ENCODE data around the gene ZBTB9.

ZBTB9 gene

DNA sequence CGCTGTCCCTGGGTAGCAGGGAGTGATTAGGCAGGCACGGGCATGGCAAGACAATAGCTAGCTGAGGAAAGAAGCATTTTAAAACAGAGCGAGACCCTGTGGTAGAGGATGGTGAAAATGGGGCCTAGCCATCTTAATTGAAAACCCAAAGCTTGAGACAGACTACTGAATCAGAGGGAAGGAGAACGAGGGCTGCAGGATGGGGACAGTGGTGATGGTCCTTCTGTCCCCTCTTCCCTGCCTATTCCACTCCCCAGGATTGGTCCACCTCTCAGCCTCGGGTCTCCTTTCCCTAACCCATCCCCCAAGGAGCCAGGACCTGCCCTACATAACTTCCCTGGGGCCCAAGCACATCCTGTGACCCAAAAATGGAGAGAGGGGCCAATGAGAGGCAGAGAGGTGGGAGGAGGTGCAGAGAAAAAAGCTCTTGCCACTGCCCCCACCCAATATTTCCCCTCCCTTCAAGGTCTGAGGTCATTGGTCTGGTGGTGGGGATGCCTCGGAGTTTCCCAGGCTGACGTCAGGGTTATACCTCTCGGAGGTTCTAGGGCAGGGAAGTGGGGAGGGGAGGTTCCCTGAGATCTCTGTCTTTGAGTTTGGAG lies 35.6 kb upstream of the ZBTB9 start:
- peak in 1 of 2 donors; percentile 57 for DNase-seq (ENCODE audit: low read depth in 2 of 2)

DNA sequence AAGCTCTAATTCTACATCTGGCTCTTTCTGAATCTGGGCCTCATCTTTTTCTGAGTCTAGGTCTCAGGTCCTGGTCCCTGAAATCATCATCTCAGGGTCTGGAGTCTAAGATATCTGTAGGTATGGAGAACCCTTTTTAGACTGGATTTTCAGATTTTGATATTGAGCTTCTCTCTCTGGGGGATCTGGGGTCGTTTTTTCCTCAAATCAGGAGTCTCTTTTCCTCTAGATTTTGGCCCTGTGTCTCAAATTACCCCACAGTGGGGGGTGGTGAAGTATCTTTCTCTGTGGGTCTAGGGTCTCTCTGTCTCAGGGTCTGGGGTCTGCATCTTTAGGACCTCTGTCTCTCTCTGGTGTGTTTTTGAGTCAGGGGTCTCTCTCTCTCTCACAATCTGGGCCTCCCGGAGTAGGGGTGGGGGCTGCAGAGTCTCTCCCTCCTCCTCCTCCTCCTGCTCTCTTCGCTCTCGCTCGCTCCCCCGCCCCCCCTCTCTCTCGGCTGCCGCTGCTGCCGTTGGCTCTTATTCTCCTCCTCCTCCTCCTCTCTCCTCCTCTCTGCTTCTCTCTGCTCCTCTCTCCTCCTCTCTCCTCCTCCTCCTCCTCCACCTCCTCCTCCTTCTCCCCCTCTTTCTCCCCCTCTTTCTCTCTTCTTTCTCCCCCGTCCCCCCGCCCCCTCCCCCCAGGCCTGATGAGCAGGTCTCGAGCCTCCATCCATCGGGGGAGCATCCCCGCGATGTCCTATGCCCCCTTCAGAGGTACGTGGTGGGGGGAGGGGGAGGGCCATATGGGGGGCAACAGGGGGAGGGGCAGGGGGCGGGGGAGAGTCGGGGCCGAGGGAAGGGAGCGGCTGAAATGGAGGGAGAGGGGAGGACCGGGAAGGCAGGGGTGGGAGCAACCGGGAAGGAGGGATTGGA lies 34.5 kb upstream of the ZBTB9 start, which contains the start of gene SYNGAP1:
Gene SYNGAP1, plus strand, starts transcription at position 486 of the 911 bp plus-strand sequence. Its CDS starts 200 bp downstream, at position 686.
- DNase-seq (ENCODE audit: low read depth in 2 of 2): no peak

DNA sequence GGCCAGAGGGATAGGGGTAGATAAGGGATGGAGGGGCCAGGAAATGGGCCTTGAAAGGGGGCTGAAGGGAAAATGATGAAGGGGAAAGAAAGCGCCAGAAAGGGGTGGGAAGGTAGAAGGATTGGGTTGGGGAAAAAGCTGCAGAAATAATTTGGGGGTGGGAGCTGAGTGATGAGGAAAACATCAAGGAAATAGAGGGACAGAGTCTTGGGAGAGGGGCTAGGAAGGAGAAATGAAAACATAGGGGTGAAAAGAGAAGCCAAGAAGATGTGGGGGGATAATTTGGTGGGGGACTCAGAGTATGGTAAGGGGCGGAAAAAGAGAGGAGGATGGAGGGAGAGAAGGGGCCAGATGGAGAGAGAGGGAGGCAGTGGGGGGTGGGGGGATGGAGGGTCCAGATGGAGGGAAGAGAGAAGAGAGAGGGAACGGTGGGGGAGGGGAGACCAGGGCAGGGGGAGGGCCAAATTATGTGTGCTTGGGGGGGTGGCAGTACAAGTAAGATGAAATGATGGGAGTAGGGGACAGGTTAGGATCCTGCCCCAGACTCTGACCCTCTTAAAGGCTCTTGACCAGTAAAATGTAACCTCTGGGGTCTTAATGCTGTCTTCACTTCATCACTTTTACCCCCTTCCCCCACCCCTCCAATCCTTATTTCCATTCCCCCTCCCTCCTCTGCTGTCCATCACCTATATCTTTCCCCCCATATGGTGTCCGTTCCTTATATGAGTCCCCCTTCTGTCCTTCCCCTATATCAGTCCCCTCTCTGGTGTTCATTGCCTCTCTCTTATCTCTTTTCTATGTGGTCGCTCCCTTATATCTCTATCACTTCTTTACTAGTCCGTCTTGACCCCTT lies 33.7 kb upstream of the ZBTB9 start:
- no peak for DNase-seq (ENCODE audit: low read depth in 2 of 2)

- DNase-seq (ENCODE audit: low read depth in 2 of 2): no peak
These were observed 33.1 kb upstream of the ZBTB9 start for GRCh38 chr6:33421344-33421643.

- no peak for DNase-seq (ENCODE audit: low read depth in 2 of 2)
These were observed 30.6 kb upstream of the ZBTB9 start for GRCh38 chr6:33423777-33424176.

GRCh38 chr6:33424855-33425667 lies 29.3 kb upstream of the ZBTB9 start:
- DNase-seq (ENCODE audit: low read depth in 2 of 2): no peak

- peak; percentile 73 to 75 for DNase-seq (ENCODE audit: low read depth in 2 of 2)
These were observed 28.5 kb upstream of the ZBTB9 start for GRCh38 chr6:33425668-33426577.

DNA sequence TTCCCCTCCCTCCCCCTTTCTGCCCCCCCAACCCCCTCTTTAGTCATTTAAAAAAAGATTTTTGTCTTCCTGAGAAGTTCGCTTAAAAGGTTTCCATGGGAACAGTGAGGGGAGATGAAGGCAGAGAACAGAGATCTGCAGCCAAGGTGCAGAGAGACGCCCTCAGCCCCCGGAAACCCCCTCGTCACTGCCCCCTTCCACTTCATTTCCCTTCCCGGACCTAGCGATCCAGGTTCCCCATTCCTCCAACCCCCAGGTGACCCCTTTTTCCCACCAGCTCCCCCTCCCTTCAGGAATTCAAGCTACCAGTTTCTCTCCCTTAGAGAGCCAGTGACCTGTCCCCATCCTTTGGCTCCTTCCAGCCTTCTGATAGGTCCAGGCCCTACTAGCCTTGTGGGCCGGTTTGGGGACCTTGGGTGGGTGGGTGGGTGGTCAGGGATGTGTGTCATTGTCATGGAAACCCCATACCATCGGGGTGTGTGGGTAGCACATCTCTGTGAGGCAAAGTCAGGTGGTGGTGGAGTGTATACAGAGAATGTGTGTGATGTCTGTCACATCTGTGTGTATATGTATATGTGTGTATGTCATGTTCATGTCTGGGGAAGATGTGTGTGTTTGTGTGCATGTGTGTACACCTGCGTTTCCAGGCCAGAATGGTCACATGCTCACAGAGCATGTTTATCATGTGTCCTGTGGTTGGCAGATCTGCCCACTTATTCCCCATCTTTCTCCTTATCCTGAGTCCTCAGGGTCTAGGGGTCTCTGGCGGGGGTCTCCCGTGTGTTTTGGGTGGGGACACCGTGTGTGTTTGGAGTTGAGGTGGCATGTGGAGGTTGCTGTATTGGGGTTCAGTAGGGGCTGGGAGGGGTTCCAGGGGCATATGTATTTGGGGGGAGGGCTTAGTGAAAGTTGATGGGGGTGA lies 27.5 kb upstream of the ZBTB9 start:
- no peak for DNase-seq (ENCODE audit: low read depth in 2 of 2)

GRCh38 chr6:33427585-33428223 lies 26.7 kb upstream of the ZBTB9 start:
- peak in 1 of 2 donors; percentile 38 for DNase-seq (ENCODE audit: low read depth in 2 of 2)

DNA sequence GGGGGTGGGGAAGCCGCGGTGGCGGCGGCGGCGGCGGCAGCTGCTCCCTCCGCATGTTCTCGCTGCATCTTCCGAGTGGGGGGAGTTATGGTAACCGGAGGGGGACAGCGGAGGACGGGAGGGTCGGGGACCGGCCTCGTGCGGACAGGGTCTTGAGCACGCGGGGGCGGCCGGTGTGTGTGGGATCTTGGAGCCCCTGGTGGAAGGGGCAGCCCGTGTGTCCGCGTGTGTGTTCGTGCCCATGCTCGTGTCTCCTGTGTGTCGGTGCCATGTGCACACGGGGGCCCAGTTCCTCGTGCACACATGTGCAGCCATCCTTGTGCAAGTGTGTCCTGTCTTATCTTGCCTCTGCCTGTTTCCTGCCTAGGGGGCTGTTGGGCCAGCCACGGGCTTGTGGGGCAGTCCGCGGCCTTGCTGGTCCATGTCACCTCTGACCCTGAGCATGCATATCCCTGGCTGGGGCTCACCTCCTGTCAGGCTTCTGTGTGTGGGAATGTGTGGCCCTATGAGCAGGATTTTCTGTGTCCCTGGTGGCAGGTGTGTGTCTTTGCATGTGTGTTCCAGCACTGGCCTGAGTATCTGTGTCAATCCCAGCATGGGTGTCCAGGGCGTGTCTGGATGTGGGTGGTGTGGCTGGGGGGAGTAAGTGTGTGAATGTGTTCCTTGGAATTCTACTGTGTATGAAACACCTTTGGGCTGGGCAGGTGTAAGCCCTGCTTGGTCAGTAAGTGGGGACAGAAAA lies 26.0 kb upstream of the ZBTB9 start:
- no peak for DNase-seq (ENCODE audit: low read depth in 2 of 2)

GRCh38 chr6:33428966-33429749 lies 25.2 kb upstream of the ZBTB9 start:
- no peak for DNase-seq (ENCODE audit: low read depth in 2 of 2)

DNA sequence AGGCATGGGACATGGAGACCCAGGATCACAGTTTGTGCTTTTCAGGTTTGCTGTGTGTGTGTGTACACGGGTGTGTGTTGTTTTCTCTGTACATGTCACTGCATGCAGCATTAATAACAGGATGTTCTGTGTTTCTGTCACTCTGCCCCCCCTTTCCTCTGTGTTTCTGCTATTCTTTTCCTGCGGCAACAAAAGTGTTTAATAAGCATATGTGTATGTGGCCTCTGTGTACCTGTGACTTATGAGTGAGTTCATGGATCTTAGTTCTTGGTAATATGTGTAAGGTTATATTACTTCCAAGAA lies 24.7 kb upstream of the ZBTB9 start:
- DNase-seq (ENCODE audit: low read depth in 2 of 2): no peak

- DNase-seq (ENCODE audit: low read depth in 2 of 2): no peak
These were observed 24.0 kb upstream of the ZBTB9 start for GRCh38 chr6:33430334-33430733.

DNA sequence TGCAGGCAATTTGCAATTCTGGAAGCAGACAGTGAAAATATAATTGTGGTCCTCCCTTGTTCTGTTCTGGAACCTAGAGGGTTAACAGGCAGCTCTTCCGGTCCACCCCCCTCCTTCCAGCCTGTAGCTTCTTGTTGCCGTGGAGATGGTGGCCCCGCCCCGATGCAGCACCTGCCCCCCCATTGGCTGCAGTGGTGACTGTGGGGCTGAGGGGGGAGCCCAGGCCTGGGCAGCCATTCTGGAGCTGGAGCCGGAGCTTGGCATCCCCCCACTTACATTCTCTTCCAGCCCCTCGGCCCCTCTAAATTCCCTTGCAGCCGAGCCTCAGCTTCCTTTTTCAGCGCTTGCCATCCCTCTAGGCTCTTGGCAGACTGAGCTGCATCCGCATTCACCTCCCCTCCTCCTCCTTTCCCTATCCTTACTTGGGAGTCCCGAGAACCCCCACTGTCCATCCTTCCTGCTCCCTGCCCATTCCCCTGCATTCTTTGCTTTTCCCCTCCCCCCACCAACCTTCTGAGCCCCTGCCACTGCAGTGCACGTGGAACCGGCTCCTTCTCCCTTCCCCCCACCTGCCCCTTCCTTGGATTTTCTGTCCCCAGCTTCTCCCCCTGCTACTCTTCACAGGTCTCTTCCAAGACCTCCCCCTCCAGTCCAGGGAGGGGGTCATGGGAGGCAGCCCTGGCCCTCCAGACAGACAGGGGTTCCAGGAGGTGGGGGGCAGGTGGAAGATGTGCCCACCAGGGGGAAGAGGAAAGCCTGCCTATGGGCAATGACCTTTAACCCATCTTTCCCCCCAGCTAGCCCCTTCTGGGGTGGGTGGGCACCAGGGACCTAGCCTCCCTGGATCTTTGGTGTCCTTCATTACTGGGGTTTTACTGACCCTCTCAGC lies 23.1 kb upstream of the ZBTB9 start:
- peak; percentile 75 to 77 for DNase-seq (ENCODE audit: low read depth in 2 of 2)

DNA sequence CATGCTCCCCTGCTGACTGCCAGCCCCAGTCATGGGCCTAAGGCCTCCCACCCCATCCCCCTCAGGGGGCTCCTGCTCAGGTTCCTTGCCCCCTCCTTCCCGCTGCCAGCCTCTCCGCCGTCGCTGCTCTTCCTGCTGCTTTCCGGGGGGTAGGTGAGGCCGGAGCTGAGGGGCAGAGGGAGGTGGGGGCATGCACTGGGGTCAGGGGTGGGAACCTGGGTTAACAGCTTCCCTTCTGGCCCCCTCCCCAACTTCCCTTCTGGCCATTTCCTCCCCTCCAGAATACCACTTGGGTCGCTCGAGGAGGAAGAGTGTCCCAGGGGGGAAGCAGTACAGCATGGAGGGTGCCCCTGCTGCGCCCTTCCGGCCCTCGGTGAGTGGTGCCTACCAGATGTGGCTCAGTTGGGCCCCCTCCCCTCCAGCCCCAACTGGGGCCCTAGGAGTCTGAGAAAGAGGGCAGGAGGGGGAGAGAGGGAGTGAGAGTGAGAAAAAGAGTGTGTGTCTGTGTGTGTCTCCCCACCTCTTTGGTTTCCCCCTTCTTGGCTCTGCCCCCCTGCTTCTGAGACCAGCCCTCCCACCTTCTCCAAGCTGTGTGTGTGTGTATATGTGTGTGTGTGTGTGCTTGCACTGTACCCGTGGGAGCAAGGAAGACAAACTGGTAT lies 22.4 kb upstream of the ZBTB9 start:
- DNase-seq (ENCODE audit: low read depth in 2 of 2): no peak

GRCh38 chr6:33432546-33432945 lies 21.8 kb upstream of the ZBTB9 start:
- DNase-seq (ENCODE audit: low read depth in 2 of 2): no peak

Measured in stimulated activated CD8-positive, alpha-beta memory T cell treated with anti-CD3 and anti-CD28 coated beads, Interleukin-15, amount 100 ng/mL, for 48 hours (primary cell).